Measurements from ENCODE around the gene UTS2B. TPM values are rescaled to one million over a fixed set of nuclear protein-coding genes. Genes with fewer than 3 reads are reported as not detected.
A peak's percentile ranks its signal among the peaks of the same experiment; 100 is the strongest.

Gene UTS2B
- total RNA-seq, 1 donor from 2014 or later: 0.47 TPM

DNA sequence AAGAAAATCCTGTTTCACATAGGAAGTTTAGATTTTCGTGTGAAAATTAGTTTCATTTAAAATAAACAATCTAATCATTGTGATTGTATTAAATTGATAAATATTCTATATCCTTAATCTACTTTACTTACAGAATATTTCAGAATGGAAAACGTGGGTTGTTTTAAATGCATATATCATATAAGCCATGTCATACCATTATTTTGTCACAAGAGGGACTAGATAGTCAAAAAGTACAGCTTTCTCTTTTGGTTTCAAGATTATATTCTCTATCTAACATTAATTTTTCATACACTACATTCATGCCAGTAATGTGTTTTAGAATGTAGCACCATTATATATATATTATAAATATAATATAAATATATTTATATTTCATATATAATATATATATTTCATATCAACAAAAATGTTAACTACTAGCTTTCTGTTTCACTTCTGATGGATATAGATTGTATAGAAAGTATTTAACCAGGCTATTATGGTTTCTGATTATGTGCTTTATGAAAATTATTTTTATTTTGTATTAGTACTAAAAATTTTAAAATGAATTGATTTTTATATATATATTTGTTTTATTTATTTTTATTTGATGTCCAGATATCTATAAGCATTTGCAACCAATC, 86.0 kb downstream of the UTS2B start:
- intact Hi-C loops (cut with micrococcal nuclease): no loop called here
- Histone ChIP-seq H3K27ac (replicated peaks) (no peak overlapping the region), H3K9me3 (replicated peaks) (no peaks in the 10 kb centered on the region)

DNA sequence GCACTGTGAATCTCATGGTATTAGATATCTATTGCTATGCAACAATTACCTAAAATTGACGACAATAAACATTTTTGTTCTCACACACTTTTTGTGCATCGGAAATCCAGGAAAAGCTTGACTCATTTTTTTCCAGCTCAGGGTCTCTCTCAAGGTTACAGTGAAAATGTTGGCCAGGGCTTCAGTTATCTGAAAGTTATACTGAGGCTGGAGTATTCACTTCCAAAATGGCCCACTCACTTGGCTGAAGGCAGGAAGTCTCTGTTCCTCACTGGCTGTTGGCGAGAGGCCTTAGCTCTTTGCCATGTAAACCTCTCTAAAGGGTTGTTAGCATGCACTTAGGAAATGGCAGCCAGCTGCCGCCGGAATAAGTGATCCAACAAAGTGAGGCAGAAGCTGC, 89.8 kb downstream of the UTS2B start:
- intact Hi-C loops (cut with micrococcal nuclease): no loop called here

More for the DNA sequence above, 86.0 kb downstream of the UTS2B start:
- no peak overlapping the region for H3K4me3 ChIP-seq
- H3K27me3 ChIP-seq (ENCODE audit: low read depth): no peaks in the 10 kb centered on the region
- no peak for DNase-seq
- no peaks in the 10 kb centered on the region for H3K4me1 ChIP-seq
- TF ChIP-seq, protein P1, sequence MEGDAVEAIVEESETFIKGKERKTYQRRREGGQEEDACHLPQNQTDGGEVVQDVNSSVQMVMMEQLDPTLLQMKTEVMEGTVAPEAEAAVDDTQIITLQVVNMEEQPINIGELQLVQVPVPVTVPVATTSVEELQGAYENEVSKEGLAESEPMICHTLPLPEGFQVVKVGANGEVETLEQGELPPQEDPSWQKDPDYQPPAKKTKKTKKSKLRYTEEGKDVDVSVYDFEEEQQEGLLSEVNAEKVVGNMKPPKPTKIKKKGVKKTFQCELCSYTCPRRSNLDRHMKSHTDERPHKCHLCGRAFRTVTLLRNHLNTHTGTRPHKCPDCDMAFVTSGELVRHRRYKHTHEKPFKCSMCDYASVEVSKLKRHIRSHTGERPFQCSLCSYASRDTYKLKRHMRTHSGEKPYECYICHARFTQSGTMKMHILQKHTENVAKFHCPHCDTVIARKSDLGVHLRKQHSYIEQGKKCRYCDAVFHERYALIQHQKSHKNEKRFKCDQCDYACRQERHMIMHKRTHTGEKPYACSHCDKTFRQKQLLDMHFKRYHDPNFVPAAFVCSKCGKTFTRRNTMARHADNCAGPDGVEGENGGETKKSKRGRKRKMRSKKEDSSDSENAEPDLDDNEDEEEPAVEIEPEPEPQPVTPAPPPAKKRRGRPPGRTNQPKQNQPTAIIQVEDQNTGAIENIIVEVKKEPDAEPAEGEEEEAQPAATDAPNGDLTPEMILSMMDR (IDR thresholded peaks at IDR 0.05; ENCODE audit: borderline replicate concordance): peak; percentile 69
- H3K36me3 ChIP-seq: no peaks in the 10 kb centered on the region

GRCh38 chr3:191239407-191240031, 90.8 kb downstream of the UTS2B start:
- H3K36me3 ChIP-seq: no peaks in the 10 kb centered on the region
- TF ChIP-seq, protein P1 (IDR thresholded peaks at IDR 0.05; ENCODE audit: borderline replicate concordance): no peak
- no peak overlapping the region for H3K27ac ChIP-seq (replicated peaks)

More for the DNA sequence above, 89.8 kb downstream of the UTS2B start:
- no peak overlapping the region for H3K4me3 ChIP-seq
- H3K9me3 ChIP-seq (replicated peaks): no peaks in the 10 kb centered on the region
- no peaks in the 10 kb centered on the region for H3K36me3 ChIP-seq
- H3K27ac ChIP-seq (replicated peaks): no peak overlapping the region
- H3K4me1 ChIP-seq: no peaks in the 10 kb centered on the region
- DNase-seq: no peak
- TF ChIP-seq, protein P1 (IDR thresholded peaks at IDR 0.05; ENCODE audit: borderline replicate concordance): no peak
- H3K27me3 ChIP-seq (ENCODE audit: low read depth): no peaks in the 10 kb centered on the region

GRCh38 chr3:191238321-191238817, 92.0 kb downstream of the UTS2B start:
- TF ChIP-seq, protein P1 (IDR thresholded peaks at IDR 0.05; ENCODE audit: borderline replicate concordance): no peak
- H3K36me3 ChIP-seq: no peaks in the 10 kb centered on the region
- H3K4me3 ChIP-seq: no peak overlapping the region
- no peaks in the 10 kb centered on the region for H3K27me3 ChIP-seq (ENCODE audit: low read depth)
- no peak for DNase-seq
- H3K27ac ChIP-seq (replicated peaks): no peak overlapping the region
- intact Hi-C loops (cut with micrococcal nuclease): no loop called here
- H3K9me3 ChIP-seq (replicated peaks): no peaks in the 10 kb centered on the region
- H3K4me1 ChIP-seq: no peaks in the 10 kb centered on the region

More at GRCh38 chr3:191239407-191240031, 90.8 kb downstream of the UTS2B start:
- no peaks in the 10 kb centered on the region for H3K9me3 ChIP-seq (replicated peaks)
- no peak overlapping the region for H3K4me3 ChIP-seq
- H3K4me1 ChIP-seq: no peaks in the 10 kb centered on the region
- DNase-seq: no peak
- H3K27me3 ChIP-seq (ENCODE audit: low read depth): no peaks in the 10 kb centered on the region
- intact Hi-C loops (cut with micrococcal nuclease): no loop called here

DNA sequence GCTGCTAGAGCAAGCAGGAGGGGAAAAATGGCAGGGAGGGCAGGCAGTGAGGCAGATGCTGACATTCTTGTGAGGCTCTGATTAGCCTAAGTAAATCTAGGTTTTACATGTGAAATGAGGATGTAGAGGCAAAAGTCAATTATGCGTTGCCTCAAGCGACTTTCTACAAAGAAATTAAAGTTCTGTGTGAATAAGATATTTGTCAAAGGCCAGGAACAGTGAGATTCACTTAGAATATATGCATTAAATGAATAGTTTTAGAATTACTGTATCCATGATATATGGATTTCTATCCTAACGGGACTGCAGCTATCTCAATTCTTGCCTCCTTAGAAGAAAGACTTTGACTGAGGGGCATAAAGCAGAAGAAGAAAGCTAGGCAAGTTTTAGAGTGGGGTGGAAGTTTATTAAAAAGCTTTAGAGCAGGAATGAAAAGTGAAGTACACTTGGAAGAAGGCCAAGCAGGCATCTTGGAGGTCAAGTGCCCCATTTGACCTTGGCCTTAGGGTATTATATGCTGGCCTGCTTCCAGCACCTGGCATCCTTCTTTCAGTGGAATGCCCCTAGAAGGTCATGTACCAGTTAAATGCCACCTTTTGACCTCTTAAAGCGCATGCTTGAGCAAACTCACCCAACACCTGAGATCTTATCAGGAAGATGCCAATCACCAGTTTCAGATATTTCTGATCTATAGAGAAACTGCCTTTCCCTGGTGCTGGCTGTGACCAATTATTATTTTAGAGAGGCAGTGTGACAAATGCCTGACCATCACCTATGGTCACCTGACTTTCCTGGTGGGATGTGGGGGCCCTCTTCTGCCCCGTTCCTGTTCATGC, 93.1 kb downstream of the UTS2B start:
- no peaks in the 10 kb centered on the region for H3K27me3 ChIP-seq (ENCODE audit: low read depth)
- DNase-seq: no peak
- no peaks in the 10 kb centered on the region for H3K9me3 ChIP-seq (replicated peaks)
- H3K27ac ChIP-seq (replicated peaks): no peak overlapping the region
- no peak overlapping the region for H3K4me3 ChIP-seq
- TF ChIP-seq, protein P1 (IDR thresholded peaks at IDR 0.05; ENCODE audit: borderline replicate concordance): no peak
- no peaks in the 10 kb centered on the region for H3K4me1 ChIP-seq
- H3K36me3 ChIP-seq: no peaks in the 10 kb centered on the region
- intact Hi-C loops (cut with micrococcal nuclease): no loop called here
